ENCODE measurements around the gene TRIM41.
A peak's percentile ranks its signal among the peaks of the same experiment; 100 is the strongest.
"Not testable (repeated sequence)": the region's sequence is repeated elsewhere in the genome, so short reads cannot be mapped to it uniquely, and the experiment has no call there.

Gene TRIM41

GRCh38 chr5:181260720-181261319 lies 37.7 kb downstream of the TRIM41 start, which contains the start of gene TRIM52:
Gene TRIM52, minus strand, starts transcription at chr5:181261143. Its CDS starts 330 bp downstream, at chr5:181260813.
- peak within 1 kb of the TSS; percentile 89 for H3K4me2 ChIP-seq
- no peaks in the 10 kb centered on the region for H3K27me3 ChIP-seq (ENCODE audit: insufficient read depth, low read depth)
- peak within 1 kb of the TSS; percentile 67 for H2AFZ ChIP-seq (ENCODE audit: low read depth)
- H3K27ac ChIP-seq = peak within 1 kb of the TSS; percentile 96
- H3K9ac ChIP-seq = peak within 1 kb of the TSS; percentile 99
- peaks cover 34% of the 10 kb centered on the region for H3K79me2 ChIP-seq (ENCODE audit: insufficient read depth, low read depth)
- no peaks in the 10 kb centered on the region for H4K20me1 ChIP-seq (ENCODE audit: insufficient read depth)
- no peaks in the 10 kb centered on the region for H3K36me3 ChIP-seq (ENCODE audit: insufficient read depth)
- no peak within 1 kb of the TSS for H3K4me3 ChIP-seq (IDR thresholded peaks at IDR 0.05; ENCODE audit: insufficient read depth, low read depth, low read length)
- peaks cover 14% of the 10 kb centered on the region for H3K4me1 ChIP-seq (ENCODE audit: low read depth, poor library complexity, severe bottlenecking)
- no peak for TF ChIP-seq CTCF (conservative IDR thresholded peaks at IDR 0.05; ENCODE audit: low read depth, low read length)

- H3K4me2 ChIP-seq = peak overlapping the region; percentile 25; the same call in 1 of the 2 replicates
- H3K4me1 ChIP-seq (ENCODE audit: low read depth, poor library complexity, severe bottlenecking) = peaks cover 14% of the 10 kb centered on the region
- no peak for TF ChIP-seq CTCF (conservative IDR thresholded peaks at IDR 0.05; ENCODE audit: low read depth, low read length)
- peak overlapping the region; percentile 67 for H2AFZ ChIP-seq (ENCODE audit: low read depth)
- H3K79me2 ChIP-seq (ENCODE audit: insufficient read depth, low read depth) = peaks cover 30% of the 10 kb centered on the region
- H3K9ac ChIP-seq = peak overlapping the region; percentile 99
- no peak overlapping the region for H3K4me3 ChIP-seq (IDR thresholded peaks at IDR 0.05; ENCODE audit: insufficient read depth, low read depth, low read length)
- H3K27ac ChIP-seq = peak overlapping the region; percentile 96
- no peaks in the 10 kb centered on the region for H3K36me3 ChIP-seq (ENCODE audit: insufficient read depth)
- no peaks in the 10 kb centered on the region for H3K27me3 ChIP-seq (ENCODE audit: insufficient read depth, low read depth)
- H4K20me1 ChIP-seq (ENCODE audit: insufficient read depth) = no peaks in the 10 kb centered on the region
Observed at GRCh38 chr5:181261320-181262049, 38.4 kb downstream of the TRIM41 start.

GRCh38 chr5:181263633-181264032 lies 40.6 kb downstream of the TRIM41 start:
- Histone ChIP-seq H3K4me1 (ENCODE audit: low read depth, poor library complexity, severe bottlenecking) (peaks cover 4% of the 10 kb centered on the region), H3K4me2 (no peak overlapping the region), H3K9ac (no peak overlapping the region), H2AFZ (ENCODE audit: low read depth) (no peak overlapping the region), H3K27me3 (ENCODE audit: insufficient read depth, low read depth) (no peaks in the 10 kb centered on the region), H3K79me2 (ENCODE audit: insufficient read depth, low read depth) (peaks cover 18% of the 10 kb centered on the region), H3K27ac (no peak overlapping the region), H3K36me3 (ENCODE audit: insufficient read depth) (no peaks in the 10 kb centered on the region), H3K4me3 (IDR thresholded peaks at IDR 0.05; ENCODE audit: insufficient read depth, low read depth, low read length) (no peak overlapping the region), H4K20me1 (ENCODE audit: insufficient read depth) (no peaks in the 10 kb centered on the region)
- TF ChIP-seq CTCF (conservative IDR thresholded peaks at IDR 0.05; ENCODE audit: low read depth, low read length) = no peak

GRCh38 chr5:181265092-181265671 lies 42.1 kb downstream of the TRIM41 start:
- Histone ChIP-seq H3K4me1 (ENCODE audit: low read depth, poor library complexity, severe bottlenecking) (no peaks in the 10 kb centered on the region), H3K27me3 (ENCODE audit: insufficient read depth, low read depth) (no peaks in the 10 kb centered on the region), H4K20me1 (ENCODE audit: insufficient read depth) (no peaks in the 10 kb centered on the region), H3K4me2 (no peak overlapping the region), H2AFZ (ENCODE audit: low read depth) (no peak overlapping the region), H3K79me2 (ENCODE audit: insufficient read depth, low read depth) (peaks cover 4% of the 10 kb centered on the region; the same call in 1 of the 2 replicates), H3K36me3 (ENCODE audit: insufficient read depth) (no peaks in the 10 kb centered on the region), H3K4me3 (IDR thresholded peaks at IDR 0.05; ENCODE audit: insufficient read depth, low read depth, low read length) (no peak overlapping the region), H3K9ac (no peak overlapping the region), H3K27ac (no peak overlapping the region)
- TF ChIP-seq CTCF (conservative IDR thresholded peaks at IDR 0.05; ENCODE audit: low read depth, low read length) = no peak

- not testable (repeated sequence) for H2AFZ ChIP-seq (ENCODE audit: low read depth); H3K4me3 ChIP-seq (IDR thresholded peaks at IDR 0.05; ENCODE audit: insufficient read depth, low read depth, low read length); H3K79me2 ChIP-seq (ENCODE audit: insufficient read depth, low read depth); H3K9ac ChIP-seq; H3K4me1 ChIP-seq (ENCODE audit: low read depth, poor library complexity, severe bottlenecking); H3K27ac ChIP-seq; H3K27me3 ChIP-seq (ENCODE audit: insufficient read depth, low read depth); H3K36me3 ChIP-seq (ENCODE audit: insufficient read depth); H3K4me2 ChIP-seq; H4K20me1 ChIP-seq (ENCODE audit: insufficient read depth)
Observed at GRCh38 chr5:181267291-181267904, 44.3 kb downstream of the TRIM41 start.

- H3K9ac ChIP-seq; H3K4me1 ChIP-seq (ENCODE audit: low read depth, poor library complexity, severe bottlenecking); H3K4me3 ChIP-seq (IDR thresholded peaks at IDR 0.05; ENCODE audit: insufficient read depth, low read depth, low read length); H3K4me2 ChIP-seq; H3K27me3 ChIP-seq (ENCODE audit: insufficient read depth, low read depth); H2AFZ ChIP-seq (ENCODE audit: low read depth); H4K20me1 ChIP-seq (ENCODE audit: insufficient read depth); H3K27ac ChIP-seq; H3K79me2 ChIP-seq (ENCODE audit: insufficient read depth, low read depth); H3K36me3 ChIP-seq (ENCODE audit: insufficient read depth): not testable (repeated sequence)
Observed at GRCh38 chr5:181267907-181268306, 44.8 kb downstream of the TRIM41 start.

Data from KMS-11 (cell line).